Body of pancreas (tissue), 4 donors: ENCODE data around the gene SOX8. TPM values are rescaled to one million over a fixed set of nuclear protein-coding genes. Genes with fewer than 3 reads are reported as not detected.

Experiments
- ATAC-seq: fragments of 150-250 bp; one replicate; pipeline ENCODE4 v1.9.1; 2016
- DNase-seq, 4 donors: peaks; one replicate each; pipeline ENCODE4 v3.0.0-alpha.2; 2019
- H3K27ac ChIP-seq, 4 donors: fragments of 200-600 bp; sonication (generic); 1 replicate in 3 of 4; 2 replicates in 1 of 4; pipeline versions ENCODE4 v1.5.1 to v1.6.1; 2016 to 2019; ENCODE audit warnings: mild to moderate bottlenecking in 1 of 4, mixed read lengths in 1 of 4, moderate library complexity in 1 of 4
- H3K27me3 ChIP-seq, 2 donors: fragments of 200-600 bp; sonication (generic); one replicate each; pipeline ENCODE4 v1.6.0; 2016; ENCODE audit warnings: mild to moderate bottlenecking in 1 of 2
- H3K36me3 ChIP-seq, 2 donors: fragments of 200-600 bp; sonication (generic); replicated peaks in 1 of 2; 2 replicates each; pipeline ENCODE4 v1.5.1; 2016; ENCODE audit warnings: low read depth in 2 of 2; ENCODE audit not compliant: insufficient read depth in 1 of 2
- H3K4me1 ChIP-seq: fragments of 200-600 bp; sonication (generic); one replicate; pipeline ENCODE4 v1.6.0; 2016
- H3K4me3 ChIP-seq, 2 donors: fragments of 200-600 bp; sonication (generic); 1 replicate in 1 of 2; 2 replicates in 1 of 2; pipeline ENCODE4 v1.5.1; 2016 to 2019
- H3K9me3 ChIP-seq, 3 donors: fragments of 200-600 bp; sonication (generic); 1 replicate in 2 of 3; 2 replicates in 1 of 3; pipeline ENCODE4 v1.5.1; 2016
- POLR2A ChIP-seq, 3 donors: fragments of 450-650 bp; IDR thresholded peaks; one replicate each; pipeline ENCODE4 v1.6.1; 2016; ENCODE audit warnings: antibody characterized with exemption in 3 of 3, mild to moderate bottlenecking in 2 of 3
- WGBS, 2 donors: methylation state at CpG; one replicate each; pipeline ENCODE4 v1.1.5; 2017; 5-methylcytosine and 5-hydroxymethylcytosine counted together
- intact Hi-C: fragments of 100-400 bp; cut with DNase I; formaldehyde crosslinking; loops from one replicate; pipeline ENCODE4 v1.15.1; 2023
- total RNA-seq, 2 donors: library from RNA; depleted of rRNA; stranded (reverse); fragments of >200 nt; gene quantifications; one replicate each; pipeline ENCODE4 v1.1.0, GENCODE V29; 2016
- TF ChIP-seq, protein P1 (sequence below), 7 experiments: fragments of 450-650 bp in 4 of 7; fragments of 200-600 bp in 3 of 7; sonication (generic) in 3 of 7; IDR thresholded peaks; one replicate each; pipeline ENCODE4 v1.5.1; 2016 to 2019; ENCODE audit warnings: antibody characterized with exemption in 7 of 7

SOX8 gene
- total RNA-seq, 2 donors from 2014 or later = 2.6 to 3.3 TPM

- no peak for DNase-seq
Observed at GRCh38 chr16:937311-937710, 44.3 kb upstream of the SOX8 start.

GRCh38 chr16:937723-938122 lies 43.8 kb upstream of the SOX8 start:
- no peak overlapping the region for H3K4me3 ChIP-seq
- DNase-seq (no peak), ATAC-seq (no peak)
- peaks cover 0 to 9% (median 0%) of the 10 kb centered on the region in 3 donors for H3K9me3 ChIP-seq
- no peaks in the 10 kb centered on the region for H3K4me1 ChIP-seq
- H3K36me3 ChIP-seq = peaks cover 0 to 5% of the 10 kb centered on the region in 2 donors
- no peak for TF ChIP-seq POLR2A (IDR thresholded peaks at IDR 0.05)
- TF ChIP-seq, protein P1, sequence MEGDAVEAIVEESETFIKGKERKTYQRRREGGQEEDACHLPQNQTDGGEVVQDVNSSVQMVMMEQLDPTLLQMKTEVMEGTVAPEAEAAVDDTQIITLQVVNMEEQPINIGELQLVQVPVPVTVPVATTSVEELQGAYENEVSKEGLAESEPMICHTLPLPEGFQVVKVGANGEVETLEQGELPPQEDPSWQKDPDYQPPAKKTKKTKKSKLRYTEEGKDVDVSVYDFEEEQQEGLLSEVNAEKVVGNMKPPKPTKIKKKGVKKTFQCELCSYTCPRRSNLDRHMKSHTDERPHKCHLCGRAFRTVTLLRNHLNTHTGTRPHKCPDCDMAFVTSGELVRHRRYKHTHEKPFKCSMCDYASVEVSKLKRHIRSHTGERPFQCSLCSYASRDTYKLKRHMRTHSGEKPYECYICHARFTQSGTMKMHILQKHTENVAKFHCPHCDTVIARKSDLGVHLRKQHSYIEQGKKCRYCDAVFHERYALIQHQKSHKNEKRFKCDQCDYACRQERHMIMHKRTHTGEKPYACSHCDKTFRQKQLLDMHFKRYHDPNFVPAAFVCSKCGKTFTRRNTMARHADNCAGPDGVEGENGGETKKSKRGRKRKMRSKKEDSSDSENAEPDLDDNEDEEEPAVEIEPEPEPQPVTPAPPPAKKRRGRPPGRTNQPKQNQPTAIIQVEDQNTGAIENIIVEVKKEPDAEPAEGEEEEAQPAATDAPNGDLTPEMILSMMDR (IDR thresholded peaks at IDR 0.05) = no peak
- H3K27ac ChIP-seq = no peak overlapping the region
- no peaks in the 10 kb centered on the region for H3K27me3 ChIP-seq
- intact Hi-C loops = no loop called here
- WGBS, 2 donors = 91 to 95% methylated on average over 6 of the region's 6 CpGs

More at GRCh38 chr16:937311-937710, 44.3 kb upstream of the SOX8 start:
- intact Hi-C loops = no loop called here
- TF ChIP-seq POLR2A (IDR thresholded peaks at IDR 0.05) = no peak
- TF ChIP-seq, protein P1 (IDR thresholded peaks at IDR 0.05) = no peak
- Histone ChIP-seq H3K4me3 (no peak overlapping the region), H3K4me1 (no peaks in the 10 kb centered on the region), H3K27ac (no peak overlapping the region), H3K27me3 (no peaks in the 10 kb centered on the region), H3K36me3 (peaks cover 0 to 6% of the 10 kb centered on the region in 2 donors), H3K9me3 (peaks cover 0 to 5% (median 0%) of the 10 kb centered on the region in 3 donors)
- WGBS, 2 donors = 78 to 92% methylated on average over 8 of the region's 8 CpGs
- no peak for ATAC-seq

GRCh38 chr16:938136-938535 lies 43.4 kb upstream of the SOX8 start:
- no peak overlapping the region for H3K4me3 ChIP-seq
- no peak for TF ChIP-seq POLR2A (IDR thresholded peaks at IDR 0.05)
- TF ChIP-seq, protein P1 (IDR thresholded peaks at IDR 0.05) = no peak

GRCh38 chr16:938752-939151 lies 42.8 kb upstream of the SOX8 start:
- Histone ChIP-seq H3K36me3 (no peaks in the 10 kb centered on the region), H3K4me3 (no peak overlapping the region), H3K27me3 (no peaks in the 10 kb centered on the region), H3K27ac (no peak overlapping the region), H3K4me1 (no peaks in the 10 kb centered on the region), H3K9me3 (peaks cover 0 to 9% (median 0%) of the 10 kb centered on the region in 3 donors)
- TF ChIP-seq, protein P1 (IDR thresholded peaks at IDR 0.05) = no peak
- TF ChIP-seq POLR2A (IDR thresholded peaks at IDR 0.05) = no peak
- intact Hi-C loops = no loop called here
- DNase-seq (no peak), ATAC-seq (no peak)
- 82 to 84% methylated on average over 9 of the region's 9 CpGs for WGBS, 2 donors

More at GRCh38 chr16:938136-938535, 43.4 kb upstream of the SOX8 start:
- H3K9me3 ChIP-seq = peaks cover 0 to 9% (median 0%) of the 10 kb centered on the region in 3 donors
- WGBS, 2 donors = 94 to 96% methylated on average over 16 to 17 of the region's 18 CpGs
- H3K27me3 ChIP-seq = no peaks in the 10 kb centered on the region
- peaks cover 0 to under 1% of the 10 kb centered on the region in 2 donors for H3K36me3 ChIP-seq
- H3K27ac ChIP-seq = no peak overlapping the region
- no peak for DNase-seq
- H3K4me1 ChIP-seq = no peaks in the 10 kb centered on the region
- intact Hi-C loops = no loop called here
- no peak for ATAC-seq

DNA sequence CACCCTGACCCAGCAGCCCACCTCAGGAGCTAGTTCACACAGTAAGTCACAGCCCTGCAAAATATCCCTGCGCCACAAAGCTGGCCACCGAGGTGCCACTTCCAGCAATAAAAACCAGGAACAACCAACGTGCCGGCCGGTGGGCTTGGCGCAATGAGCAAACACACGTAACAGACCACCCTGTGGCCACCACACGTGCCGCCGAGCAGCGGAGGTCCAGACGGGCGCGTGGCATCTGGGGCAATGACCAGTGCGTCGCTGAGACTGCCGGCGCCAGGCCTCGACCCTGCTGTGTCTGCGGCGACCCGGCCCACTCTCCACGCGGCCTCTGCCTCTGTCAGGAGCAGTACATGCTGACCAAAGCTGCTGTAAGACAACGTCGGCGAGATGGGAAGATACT lies 42.3 kb upstream of the SOX8 start:
- intact Hi-C loops = no loop called here
- H3K27me3 ChIP-seq = no peaks in the 10 kb centered on the region
- H3K36me3 ChIP-seq = no peaks in the 10 kb centered on the region
- peaks cover 0 to 9% (median 0%) of the 10 kb centered on the region in 3 donors for H3K9me3 ChIP-seq
- no peak overlapping the region for H3K4me3 ChIP-seq
- H3K4me1 ChIP-seq = no peaks in the 10 kb centered on the region
- no peak for DNase-seq
- no peak overlapping the region for H3K27ac ChIP-seq
- no peak for ATAC-seq
- no peak for TF ChIP-seq POLR2A (IDR thresholded peaks at IDR 0.05)
- TF ChIP-seq, protein P1 (IDR thresholded peaks at IDR 0.05) = no peak
- 91 to 97% methylated on average over 14 to 27 of the region's 27 CpGs for WGBS, 2 donors
